Right atrium auricular region (tissue), 2 donors: ENCODE data around the gene TMEM213. TPM values are rescaled to one million over a fixed set of nuclear protein-coding genes. Genes with fewer than 3 reads are reported as not detected.

Source experiments
- DNase-seq: peaks from one replicate; pipeline ENCODE4 v3.0.0-alpha.2; 2019; ENCODE audit warnings: low spot score
- H3K27ac ChIP-seq, 2 donors: fragments of 200-600 bp; sonication (generic); 1 replicate in 1 of 2; 2 replicates in 1 of 2; pipeline ENCODE4 v1.5.1; 2016 to 2019
- H3K27me3 ChIP-seq, 2 donors: fragments of 200-600 bp; sonication (generic); one replicate each; pipeline versions ENCODE4 v1.5.1 to v1.6.0; 2017 to 2019
- H3K36me3 ChIP-seq: fragments of 200-600 bp; sonication (generic); one replicate; pipeline ENCODE4 v1.5.1; 2016
- H3K4me1 ChIP-seq, 2 donors: fragments of 200-600 bp; sonication (generic); one replicate each; pipeline versions ENCODE4 v1.5.1 to v1.6.0; 2017 to 2019
- H3K4me3 ChIP-seq, 2 donors: fragments of 200-600 bp; sonication (generic); 1 replicate in 1 of 2; 2 replicates in 1 of 2; pipeline ENCODE4 v1.5.1; 2017 to 2019; ENCODE audit warnings: mild to moderate bottlenecking in 1 of 2, moderate library complexity in 1 of 2
- H3K9me3 ChIP-seq, 2 donors: fragments of 200-600 bp; sonication (generic); one replicate each; pipeline ENCODE4 v1.5.1; 2019
- CTCF ChIP-seq, 2 donors: fragments of 200-600 bp; sonication (generic); IDR thresholded peaks; one replicate each; pipeline ENCODE4 v1.5.1; 2019; ENCODE audit warnings: antibody characterized with exemption in 2 of 2
- total RNA-seq, 2 donors: library from RNA; depleted of rRNA; stranded (reverse); fragments of >200 nt; gene quantifications; one replicate each; pipeline ENCODE4 v1.1.0, GENCODE V29; 2016

Gene TMEM213
- total RNA-seq, 2 donors from 2014 or later = not detected

GRCh38 chr7:138835087-138835486 lies 37.3 kb downstream of the TMEM213 start:
- no peak overlapping the region for H3K27ac ChIP-seq
- H3K4me3 ChIP-seq = no peak overlapping the region
- H3K9me3 ChIP-seq = no peaks in the 10 kb centered on the region
- no peak for TF ChIP-seq CTCF (IDR thresholded peaks at IDR 0.05)
- DNase-seq = no peak
- H3K4me1 ChIP-seq = peaks cover 0 to 5% of the 10 kb centered on the region in 2 donors
- no peaks in the 10 kb centered on the region for H3K36me3 ChIP-seq
- no peaks in the 10 kb centered on the region for H3K27me3 ChIP-seq

- DNase-seq = no peak
- H3K36me3 ChIP-seq = no peaks in the 10 kb centered on the region
- H3K9me3 ChIP-seq = no peaks in the 10 kb centered on the region
- H3K27me3 ChIP-seq = no peaks in the 10 kb centered on the region
- H3K27ac ChIP-seq = no peak overlapping the region
- peak overlapping the region in 1 of 2 donors; percentile 15 for H3K4me3 ChIP-seq
- peaks cover 0 to 5% of the 10 kb centered on the region in 2 donors for H3K4me1 ChIP-seq
- no peak for TF ChIP-seq CTCF (IDR thresholded peaks at IDR 0.05)
Measured at GRCh38 chr7:138837627-138838026, 39.8 kb downstream of the TMEM213 start.

GRCh38 chr7:138838166-138838565 lies 40.4 kb downstream of the TMEM213 start:
- DNase-seq = no peak
- Histone ChIP-seq H3K27ac (no peak overlapping the region), H3K9me3 (no peaks in the 10 kb centered on the region), H3K4me3 (peak overlapping the region in 1 of 2 donors; percentile 15), H3K36me3 (no peaks in the 10 kb centered on the region), H3K4me1 (peaks cover 0 to 5% of the 10 kb centered on the region in 2 donors), H3K27me3 (no peaks in the 10 kb centered on the region)
- TF ChIP-seq CTCF (IDR thresholded peaks at IDR 0.05) = no peak

GRCh38 chr7:138842111-138842510 lies 44.3 kb downstream of the TMEM213 start:
- H3K27ac ChIP-seq = no peak overlapping the region
- H3K9me3 ChIP-seq = no peaks in the 10 kb centered on the region
- no peak for TF ChIP-seq CTCF (IDR thresholded peaks at IDR 0.05)
- H3K4me1 ChIP-seq = peaks cover 0 to 5% of the 10 kb centered on the region in 2 donors
- no peak overlapping the region for H3K4me3 ChIP-seq
- no peaks in the 10 kb centered on the region for H3K36me3 ChIP-seq
- DNase-seq = no peak
- no peaks in the 10 kb centered on the region for H3K27me3 ChIP-seq

GRCh38 chr7:138843632-138844580 lies 46.1 kb downstream of the TMEM213 start:
- DNase-seq = no peak

More at GRCh38 chr7:138843632-138844580, 46.1 kb downstream of the TMEM213 start:
- TF ChIP-seq CTCF (IDR thresholded peaks at IDR 0.05) = no peak
- Histone ChIP-seq H3K4me1 (no peaks in the 10 kb centered on the region), H3K4me3 (no peak overlapping the region), H3K27me3 (no peaks in the 10 kb centered on the region), H3K9me3 (no peaks in the 10 kb centered on the region), H3K36me3 (no peaks in the 10 kb centered on the region), H3K27ac (no peak overlapping the region)
